ENCODE data around the gene NTM.

Gene NTM

DNA sequence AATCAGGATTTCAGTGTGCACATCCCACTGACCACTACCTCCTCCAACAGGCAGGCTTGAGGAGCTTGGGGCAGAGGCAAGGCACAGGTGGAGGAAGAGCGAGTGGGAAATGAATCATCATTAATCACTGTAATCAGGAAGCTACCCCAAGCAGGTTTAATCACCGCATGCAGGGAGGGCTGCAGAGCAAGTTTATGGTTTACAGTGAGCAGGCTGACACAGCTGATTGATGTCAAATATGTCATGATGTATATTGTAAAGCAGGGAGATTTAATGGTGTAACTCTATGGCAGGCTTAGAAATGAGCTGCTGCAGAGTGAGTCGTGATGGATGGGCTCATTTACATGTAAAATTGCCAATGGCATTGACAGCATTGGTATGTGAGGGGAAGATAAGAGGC, 441.0 kb downstream of the NTM start:
- Mint-ChIP-seq H3K9me3 (peaks cover 4% of the 10 kb centered on the region), H3K27ac (no peak overlapping the region), H3K4me3 (no peak overlapping the region), H3K27me3 (no peaks in the 10 kb centered on the region), H3K36me3 (ENCODE audit: low read depth) (no peaks in the 10 kb centered on the region), H3K4me1 (ENCODE audit: low read depth) (no peaks in the 10 kb centered on the region)

DNA sequence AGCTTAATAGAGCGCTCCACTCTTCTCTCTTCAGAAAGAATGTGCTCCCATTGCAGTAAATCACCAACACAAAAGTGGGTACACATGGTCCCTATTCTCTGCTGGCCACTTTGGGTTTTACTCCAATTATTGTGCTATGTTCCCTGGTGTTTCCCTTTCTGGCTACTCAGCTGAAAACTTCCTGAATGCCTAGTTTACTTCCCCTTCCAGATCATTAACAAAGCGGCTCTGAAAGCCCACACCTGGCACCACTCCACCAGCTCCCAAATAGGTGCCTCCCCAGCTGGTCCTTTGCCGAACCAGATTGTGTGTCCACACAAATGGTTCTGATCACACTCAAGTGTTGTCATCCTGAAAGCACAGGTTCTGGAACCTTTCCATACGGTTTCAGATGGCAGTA, 443.7 kb downstream of the NTM start:
- Mint-ChIP-seq H3K36me3 (ENCODE audit: low read depth) (no peaks in the 10 kb centered on the region), H3K9me3 (peaks cover 4% of the 10 kb centered on the region), H3K4me1 (ENCODE audit: low read depth) (no peaks in the 10 kb centered on the region), H3K27me3 (no peaks in the 10 kb centered on the region), H3K4me3 (no peak overlapping the region), H3K27ac (no peak overlapping the region)

DNA sequence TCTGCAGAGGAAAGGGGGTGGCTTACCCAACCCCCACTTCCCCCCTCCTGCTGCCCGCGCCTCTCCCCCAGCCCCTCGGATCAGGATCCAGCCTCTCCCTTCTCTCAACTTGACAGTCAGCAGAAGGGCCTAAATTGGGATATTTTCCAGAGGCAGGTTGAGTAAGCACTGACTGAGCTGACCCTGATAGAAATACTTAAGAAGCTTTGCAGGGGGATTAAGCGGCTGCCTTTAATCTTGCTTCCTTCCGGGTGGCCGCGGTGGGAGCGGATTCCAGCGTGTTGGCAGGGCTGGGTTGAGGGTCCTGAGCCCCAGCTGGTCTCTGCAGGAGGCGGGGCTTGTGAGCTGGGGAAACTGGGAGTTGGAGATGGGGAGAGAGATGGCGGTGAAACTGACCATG, 445.2 kb downstream of the NTM start:
- no peaks in the 10 kb centered on the region for H3K36me3 Mint-ChIP-seq (ENCODE audit: low read depth)
- H3K27me3 Mint-ChIP-seq = no peaks in the 10 kb centered on the region
- H3K4me1 Mint-ChIP-seq (ENCODE audit: low read depth) = no peaks in the 10 kb centered on the region
- peaks cover 4% of the 10 kb centered on the region for H3K9me3 Mint-ChIP-seq
- H3K27ac Mint-ChIP-seq = no peak overlapping the region
- no peak overlapping the region for H3K4me3 Mint-ChIP-seq

DNA sequence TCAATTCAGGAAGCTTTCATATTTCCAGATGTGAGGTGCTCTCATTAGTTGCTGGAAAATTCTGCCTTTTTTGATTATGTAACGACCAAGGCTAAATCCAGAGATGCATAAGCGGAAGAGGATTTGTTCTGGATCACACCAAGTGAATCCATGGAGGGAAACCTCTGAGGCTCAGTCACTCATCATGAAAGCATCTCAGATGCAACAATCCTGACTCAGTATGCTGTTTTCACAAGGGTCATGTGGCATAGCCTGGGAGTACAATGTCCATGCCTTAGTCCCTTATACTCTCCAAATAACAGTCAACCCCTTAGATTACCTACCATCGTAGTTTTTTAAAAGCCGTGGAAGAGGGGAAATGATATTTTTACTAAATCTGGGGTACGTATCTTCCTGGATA, 445.6 kb downstream of the NTM start:
- Mint-ChIP-seq H3K9me3 (peaks cover 4% of the 10 kb centered on the region), H3K36me3 (ENCODE audit: low read depth) (no peaks in the 10 kb centered on the region), H3K27ac (no peak overlapping the region), H3K27me3 (no peaks in the 10 kb centered on the region), H3K4me3 (no peak overlapping the region), H3K4me1 (ENCODE audit: low read depth) (no peaks in the 10 kb centered on the region)

DNA sequence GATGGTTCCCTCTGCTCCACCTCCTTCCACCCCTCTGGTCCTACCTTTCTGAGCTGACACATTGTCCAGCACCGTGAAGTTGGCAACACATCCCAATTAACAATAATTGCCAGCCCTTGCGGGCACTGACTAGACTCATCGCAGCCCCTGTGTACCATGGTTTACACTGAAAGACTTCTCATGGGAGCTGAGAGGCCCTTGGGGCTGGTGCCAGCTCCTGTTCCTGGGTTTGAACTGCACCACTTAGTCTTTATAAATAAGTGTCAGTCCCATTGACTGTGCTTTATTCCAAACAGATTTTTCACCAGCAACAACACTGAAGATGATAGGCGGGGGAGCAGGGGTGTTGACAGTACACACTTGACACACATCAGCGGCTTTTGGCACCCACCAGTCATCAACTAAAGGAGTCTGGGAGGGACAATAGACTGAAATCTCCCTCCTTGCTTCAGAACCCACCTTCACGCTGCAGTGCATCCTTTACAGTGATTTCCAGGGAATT, 447.3 kb downstream of the NTM start:
- peaks cover 4% of the 10 kb centered on the region for H3K9me3 Mint-ChIP-seq
- H3K4me3 Mint-ChIP-seq = no peak overlapping the region
- H3K27me3 Mint-ChIP-seq = no peaks in the 10 kb centered on the region
- no peak overlapping the region for H3K27ac Mint-ChIP-seq
- H3K4me1 Mint-ChIP-seq (ENCODE audit: low read depth) = no peaks in the 10 kb centered on the region
- no peaks in the 10 kb centered on the region for H3K36me3 Mint-ChIP-seq (ENCODE audit: low read depth)

DNA sequence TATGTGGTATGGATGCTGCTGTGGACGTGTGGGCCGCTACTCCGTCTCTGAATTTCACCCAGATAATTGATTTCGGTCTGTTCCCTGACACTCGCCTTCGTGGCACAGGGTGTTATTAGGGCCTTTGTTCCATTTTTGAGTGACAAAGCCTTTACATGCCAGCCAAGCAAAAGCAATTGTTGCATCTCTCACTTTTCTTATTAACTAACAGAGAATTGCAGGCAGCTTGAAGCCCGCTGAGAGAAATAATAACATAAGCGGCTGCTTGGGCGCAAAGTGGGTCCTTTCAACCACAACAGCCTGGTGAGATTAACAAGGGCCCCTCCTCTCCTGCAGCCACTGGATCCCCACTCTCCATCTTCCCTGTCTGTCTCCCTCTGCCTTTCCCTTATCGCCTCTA, 449.4 kb downstream of the NTM start:
- H3K27ac Mint-ChIP-seq = no peak overlapping the region
- H3K36me3 Mint-ChIP-seq (ENCODE audit: low read depth) = no peaks in the 10 kb centered on the region
- H3K27me3 Mint-ChIP-seq = no peaks in the 10 kb centered on the region
- no peaks in the 10 kb centered on the region for H3K4me1 Mint-ChIP-seq (ENCODE audit: low read depth)
- H3K4me3 Mint-ChIP-seq = no peak overlapping the region
- H3K9me3 Mint-ChIP-seq = no peaks in the 10 kb centered on the region

DNA sequence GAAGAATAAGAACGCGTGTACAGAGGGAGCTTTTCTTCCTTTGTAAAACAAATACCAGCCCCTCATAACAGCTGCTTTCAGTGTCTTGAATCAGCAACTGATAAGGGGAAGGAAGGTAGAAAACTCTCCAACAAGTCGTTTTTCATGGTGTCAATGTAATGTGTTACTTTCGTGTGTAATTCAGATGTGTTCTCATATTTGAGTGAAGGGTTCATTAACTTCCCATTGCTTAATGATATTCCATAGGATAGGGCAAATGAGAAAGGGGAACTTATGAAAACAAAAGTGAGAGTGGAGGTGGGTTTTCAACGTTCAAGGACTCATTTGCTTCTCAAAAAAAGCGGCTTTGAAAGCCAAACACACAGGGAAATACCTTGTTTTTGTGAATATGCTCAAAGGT, 452.1 kb downstream of the NTM start:
- H3K36me3 Mint-ChIP-seq (ENCODE audit: low read depth) = no peaks in the 10 kb centered on the region
- no peak overlapping the region for H3K27ac Mint-ChIP-seq
- no peaks in the 10 kb centered on the region for H3K9me3 Mint-ChIP-seq
- no peaks in the 10 kb centered on the region for H3K4me1 Mint-ChIP-seq (ENCODE audit: low read depth)
- no peaks in the 10 kb centered on the region for H3K27me3 Mint-ChIP-seq
- no peak overlapping the region for H3K4me3 Mint-ChIP-seq

DNA sequence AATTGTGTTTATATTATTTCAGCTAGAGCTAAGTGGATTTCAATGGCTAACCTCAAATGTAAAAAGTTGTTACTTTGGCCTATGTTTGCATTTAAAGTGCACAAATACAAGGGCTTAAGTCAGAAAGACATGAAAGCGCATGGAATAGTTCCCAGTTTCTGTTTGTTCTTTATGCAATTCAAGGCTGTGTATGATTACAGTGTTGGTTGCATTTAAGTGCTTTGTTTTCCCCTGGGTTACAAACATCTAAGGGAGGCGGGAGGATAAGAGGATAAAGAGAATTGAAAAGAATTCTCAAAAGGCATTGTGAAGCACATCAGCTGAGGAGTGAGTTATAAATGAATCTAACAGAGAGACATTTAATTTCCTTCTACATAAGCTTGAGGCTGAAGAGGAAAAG, 453.4 kb downstream of the NTM start:
- Mint-ChIP-seq H3K27ac (no peak overlapping the region), H3K36me3 (ENCODE audit: low read depth) (no peaks in the 10 kb centered on the region)

DNA sequence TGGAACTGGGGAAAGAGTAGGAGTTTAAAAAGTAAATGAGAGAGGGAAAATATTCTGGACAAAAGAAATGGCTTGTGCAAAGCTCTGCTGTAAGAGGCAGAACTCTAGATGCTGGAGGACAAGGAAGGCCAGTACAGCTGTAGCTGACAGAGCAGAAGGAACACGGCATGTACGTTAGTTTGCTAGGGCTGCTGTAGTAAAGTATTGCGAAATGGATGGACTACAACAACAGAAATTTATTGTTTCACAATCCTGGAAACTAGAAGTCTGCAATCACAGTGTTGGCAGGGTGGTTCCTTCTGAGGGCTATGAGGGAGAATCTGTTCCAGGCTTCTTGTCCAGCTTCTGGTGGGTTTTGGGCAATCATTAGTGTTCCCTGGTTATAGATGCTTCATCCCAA, 454.4 kb downstream of the NTM start:
- no peaks in the 10 kb centered on the region for H3K9me3 Mint-ChIP-seq
- H3K27me3 Mint-ChIP-seq = no peaks in the 10 kb centered on the region
- no peak overlapping the region for H3K27ac Mint-ChIP-seq
- no peaks in the 10 kb centered on the region for H3K36me3 Mint-ChIP-seq (ENCODE audit: low read depth)
- H3K4me1 Mint-ChIP-seq (ENCODE audit: low read depth) = no peaks in the 10 kb centered on the region
- H3K4me3 Mint-ChIP-seq = no peak overlapping the region

More for the DNA sequence above, 453.4 kb downstream of the NTM start:
- no peak overlapping the region for H3K4me3 Mint-ChIP-seq
- no peaks in the 10 kb centered on the region for H3K9me3 Mint-ChIP-seq
- no peaks in the 10 kb centered on the region for H3K4me1 Mint-ChIP-seq (ENCODE audit: low read depth)
- no peaks in the 10 kb centered on the region for H3K27me3 Mint-ChIP-seq

DNA sequence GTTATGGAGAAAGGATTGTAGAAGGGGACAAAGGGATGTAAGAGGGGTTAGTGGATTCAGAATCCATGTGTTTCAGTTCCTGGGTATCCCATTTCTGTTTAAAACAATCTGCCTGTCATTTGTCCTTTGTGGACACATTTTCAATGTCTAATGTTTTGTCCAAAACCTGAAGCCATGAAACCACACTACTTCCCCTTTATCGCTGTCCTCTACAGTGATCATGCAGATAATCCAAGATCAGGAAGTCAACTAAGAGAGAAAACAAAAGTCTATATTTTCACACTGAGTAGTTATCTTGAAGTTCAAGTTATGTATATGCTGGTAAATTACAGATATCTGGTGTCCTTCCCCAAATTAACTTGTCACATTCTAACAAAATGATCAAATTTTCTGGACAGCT, 457.0 kb downstream of the NTM start:
- H3K4me1 Mint-ChIP-seq (ENCODE audit: low read depth) = no peaks in the 10 kb centered on the region
- H3K36me3 Mint-ChIP-seq (ENCODE audit: low read depth) = no peaks in the 10 kb centered on the region
- no peak overlapping the region for H3K4me3 Mint-ChIP-seq
- H3K27me3 Mint-ChIP-seq = no peaks in the 10 kb centered on the region
- H3K9me3 Mint-ChIP-seq = no peaks in the 10 kb centered on the region
- H3K27ac Mint-ChIP-seq = no peak overlapping the region

DNA sequence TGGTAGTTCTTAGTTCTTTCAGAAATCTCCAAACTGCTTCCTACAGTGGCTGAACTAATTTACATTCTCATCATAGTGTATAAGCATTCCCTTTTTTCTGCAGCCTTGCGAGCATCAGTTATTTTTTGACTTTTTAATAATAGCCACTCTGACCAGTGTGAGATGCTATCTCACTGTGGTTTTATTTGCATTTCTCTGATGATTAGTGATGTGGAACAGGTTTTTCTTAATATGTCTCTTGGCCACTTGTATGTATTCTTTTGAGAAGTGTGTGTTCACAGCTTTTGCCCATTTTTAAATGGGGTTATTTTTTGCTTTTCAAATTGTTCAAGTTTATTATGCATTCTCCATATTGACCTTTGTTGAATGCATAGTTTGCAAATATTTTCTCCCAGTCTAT, 459.3 kb downstream of the NTM start:
- H3K4me3 Mint-ChIP-seq = no peak overlapping the region
- H3K27me3 Mint-ChIP-seq = no peaks in the 10 kb centered on the region
- no peaks in the 10 kb centered on the region for H3K9me3 Mint-ChIP-seq
- H3K36me3 Mint-ChIP-seq (ENCODE audit: low read depth) = no peaks in the 10 kb centered on the region
- H3K4me1 Mint-ChIP-seq (ENCODE audit: low read depth) = no peaks in the 10 kb centered on the region
- no peak overlapping the region for H3K27ac Mint-ChIP-seq

DNA sequence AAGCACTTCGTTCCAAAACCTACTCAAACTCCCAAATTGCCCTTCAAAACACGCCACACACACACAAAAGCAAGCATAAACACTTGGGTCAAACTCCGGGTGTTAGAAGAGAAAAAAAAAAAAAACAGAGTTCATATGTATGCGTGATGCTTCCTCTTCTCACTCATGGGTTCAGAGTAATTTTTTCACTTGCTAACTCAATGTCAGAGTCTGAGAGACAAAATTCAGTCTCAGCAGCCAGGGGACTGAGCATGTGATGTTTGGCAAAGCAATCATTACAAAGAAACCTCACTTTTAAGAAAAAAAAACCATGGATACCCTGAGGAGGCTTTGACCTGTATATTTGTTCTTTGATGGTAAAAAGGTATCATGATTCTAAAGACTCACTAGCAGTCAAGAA, 461.7 kb downstream of the NTM start:
- Mint-ChIP-seq H3K4me3 (no peak overlapping the region), H3K27ac (no peak overlapping the region), H3K9me3 (no peaks in the 10 kb centered on the region), H3K27me3 (peaks cover 5% of the 10 kb centered on the region), H3K4me1 (ENCODE audit: low read depth) (no peaks in the 10 kb centered on the region), H3K36me3 (ENCODE audit: low read depth) (no peaks in the 10 kb centered on the region)

DNA sequence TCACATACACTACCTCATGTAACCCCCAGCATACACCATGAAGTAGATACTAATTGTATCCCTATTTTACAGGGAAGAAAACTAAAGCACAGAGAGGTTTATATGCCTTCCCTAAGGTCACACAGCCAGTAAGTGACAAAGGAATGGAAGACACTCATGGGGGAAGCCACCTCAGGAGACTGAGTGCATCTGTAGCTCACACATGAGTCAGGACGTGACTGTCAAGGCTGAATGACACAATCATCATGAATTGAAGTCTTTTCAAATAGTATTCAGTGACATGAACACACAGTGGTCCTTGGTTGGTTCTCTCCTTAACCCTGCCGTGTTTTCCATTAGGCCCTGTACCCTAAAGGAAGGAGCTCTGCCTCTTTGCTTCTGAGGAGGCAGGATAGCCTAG, 463.0 kb downstream of the NTM start:
- H3K4me1 Mint-ChIP-seq (ENCODE audit: low read depth) = no peaks in the 10 kb centered on the region
- H3K4me3 Mint-ChIP-seq = no peak overlapping the region
- H3K27me3 Mint-ChIP-seq = peaks cover 6% of the 10 kb centered on the region
- no peak overlapping the region for H3K27ac Mint-ChIP-seq
- H3K9me3 Mint-ChIP-seq = peaks cover 2% of the 10 kb centered on the region
- no peaks in the 10 kb centered on the region for H3K36me3 Mint-ChIP-seq (ENCODE audit: low read depth)

DNA sequence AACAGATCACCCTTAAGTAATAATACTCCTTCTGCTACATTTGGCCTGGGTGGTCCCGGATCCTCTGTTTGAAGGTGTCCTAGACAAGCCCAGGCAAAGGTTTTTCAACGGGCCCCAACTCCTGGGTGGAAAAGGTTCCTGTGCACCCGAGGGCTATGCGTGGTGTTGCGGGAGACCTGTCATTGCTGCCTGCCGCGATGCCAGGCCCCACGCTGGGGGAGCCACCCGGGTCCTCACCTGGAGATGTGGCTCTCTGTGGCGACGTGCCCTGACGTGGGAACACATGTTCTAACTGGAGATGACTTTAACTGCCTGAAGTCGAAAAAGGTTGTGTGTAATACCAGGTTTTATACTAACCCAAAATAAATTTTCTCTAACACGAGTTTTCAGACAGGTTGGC, 467.1 kb downstream of the NTM start:
- peaks cover 9% of the 10 kb centered on the region for H3K27me3 Mint-ChIP-seq
- peaks cover 8% of the 10 kb centered on the region for H3K9me3 Mint-ChIP-seq
- no peaks in the 10 kb centered on the region for H3K36me3 Mint-ChIP-seq (ENCODE audit: low read depth)
- H3K4me3 Mint-ChIP-seq = no peak overlapping the region
- no peak overlapping the region for H3K27ac Mint-ChIP-seq
- no peaks in the 10 kb centered on the region for H3K4me1 Mint-ChIP-seq (ENCODE audit: low read depth)

DNA sequence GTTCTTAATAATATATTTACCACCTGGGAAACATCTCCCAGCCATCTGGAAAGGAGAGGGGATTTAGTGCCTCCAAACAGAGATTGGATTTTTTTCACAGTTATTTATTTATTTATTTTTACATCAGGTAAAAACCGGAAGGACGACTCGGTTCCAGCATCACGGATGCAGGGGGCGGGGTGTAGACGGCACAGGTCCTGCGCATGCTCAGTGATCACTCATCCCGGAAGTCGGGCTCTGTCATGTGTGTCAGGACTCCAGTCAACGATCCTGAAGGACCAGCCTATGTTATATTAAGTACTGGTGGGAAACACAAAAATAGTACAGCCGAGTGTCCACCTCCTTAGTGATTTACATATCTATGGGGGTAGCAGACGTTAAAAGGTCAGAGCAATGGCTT, 467.6 kb downstream of the NTM start:
- no peak overlapping the region for H3K4me3 Mint-ChIP-seq
- peaks cover 8% of the 10 kb centered on the region for H3K9me3 Mint-ChIP-seq
- H3K36me3 Mint-ChIP-seq (ENCODE audit: low read depth) = no peaks in the 10 kb centered on the region
- H3K4me1 Mint-ChIP-seq (ENCODE audit: low read depth) = no peaks in the 10 kb centered on the region
- no peak overlapping the region for H3K27ac Mint-ChIP-seq
- peaks cover 9% of the 10 kb centered on the region for H3K27me3 Mint-ChIP-seq

DNA sequence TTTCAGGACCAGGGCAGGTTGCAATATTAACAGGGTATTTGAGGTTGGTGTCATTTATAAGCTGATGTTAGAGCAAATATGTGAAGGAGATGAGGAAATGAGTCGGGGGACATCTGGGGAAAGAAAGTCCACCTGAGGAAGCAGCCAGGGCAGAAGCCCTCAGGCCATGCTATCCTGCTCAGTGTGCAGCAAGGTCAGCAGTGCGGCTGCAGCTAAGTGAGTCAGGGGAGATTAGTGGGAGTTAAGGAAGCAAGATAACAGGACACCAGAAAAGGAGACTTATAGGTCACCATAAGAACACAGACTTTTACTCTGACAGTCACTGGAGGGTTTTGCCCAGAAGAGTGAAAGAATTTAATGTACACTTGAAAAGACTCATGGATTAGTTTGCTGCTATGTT, 468.9 kb downstream of the NTM start:
- no peak overlapping the region for H3K4me3 Mint-ChIP-seq
- H3K27me3 Mint-ChIP-seq = peaks cover 11% of the 10 kb centered on the region
- H3K36me3 Mint-ChIP-seq (ENCODE audit: low read depth) = no peaks in the 10 kb centered on the region
- no peaks in the 10 kb centered on the region for H3K4me1 Mint-ChIP-seq (ENCODE audit: low read depth)
- H3K27ac Mint-ChIP-seq = no peak overlapping the region
- peaks cover 8% of the 10 kb centered on the region for H3K9me3 Mint-ChIP-seq

DNA sequence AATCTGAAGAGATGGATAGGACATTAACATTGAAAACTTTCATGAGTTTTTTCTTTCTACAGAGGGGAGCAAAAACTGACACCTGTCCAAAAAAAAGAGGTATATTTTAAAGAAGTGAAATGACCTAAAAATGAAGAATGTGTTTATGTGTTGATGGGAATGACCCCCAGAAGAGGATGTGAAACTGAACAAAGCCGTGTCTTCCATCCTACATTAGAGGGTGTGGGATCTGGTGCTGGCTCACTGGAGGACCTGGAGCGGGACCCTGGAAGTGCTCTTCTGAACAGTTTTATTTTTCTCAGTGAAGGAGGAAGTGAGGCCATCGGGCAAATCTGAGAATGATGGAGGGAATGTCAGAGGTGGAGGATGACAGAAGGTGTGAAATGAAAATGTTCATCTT, 470.1 kb downstream of the NTM start:
- H3K27ac Mint-ChIP-seq = no peak overlapping the region
- no peaks in the 10 kb centered on the region for H3K36me3 Mint-ChIP-seq (ENCODE audit: low read depth)
- H3K4me3 Mint-ChIP-seq = no peak overlapping the region
- H3K4me1 Mint-ChIP-seq (ENCODE audit: low read depth) = no peaks in the 10 kb centered on the region
- H3K27me3 Mint-ChIP-seq = peaks cover 12% of the 10 kb centered on the region
- peaks cover 8% of the 10 kb centered on the region for H3K9me3 Mint-ChIP-seq
